8988T (cell line): ENCODE measurements around the gene MPL.
"Not testable (repeated sequence)": the region's sequence is repeated elsewhere in the genome, so short reads cannot be mapped to it uniquely, and the experiment has no call there.

ENCODE experiments used
- DNase-seq: peaks from one replicate; pipeline ENCODE4 v3.0.0; 2011

MPL gene

DNA sequence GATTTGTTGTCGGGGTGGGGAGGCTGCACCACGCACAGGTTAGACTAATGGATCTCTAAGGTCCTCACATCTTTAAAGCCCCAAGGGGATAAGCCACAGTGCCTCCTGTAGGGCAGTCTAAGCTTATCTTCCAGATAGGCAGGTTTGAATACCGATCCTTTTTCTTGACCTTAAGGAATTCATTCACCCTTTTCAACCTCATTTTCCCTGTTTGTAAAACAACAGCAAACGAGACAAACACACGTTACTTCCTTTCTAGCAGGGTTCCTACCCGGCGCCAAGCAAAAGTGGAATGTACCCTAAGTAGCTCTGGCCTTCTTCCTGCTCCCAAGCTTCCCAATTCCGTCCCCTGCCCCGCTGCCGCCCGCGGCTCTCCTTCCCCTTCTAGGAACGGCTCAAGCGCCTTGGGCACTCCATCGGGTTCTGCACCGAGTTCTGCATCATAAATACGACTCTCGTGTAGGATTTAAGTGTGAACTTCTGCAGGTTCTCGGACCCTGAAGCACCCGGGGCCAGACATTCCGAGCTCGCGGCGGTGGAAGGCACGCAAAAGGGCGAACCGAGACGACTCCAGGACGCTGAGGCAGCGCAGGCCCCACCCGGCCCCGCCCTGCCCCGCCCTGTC, 20.6 kb downstream of the MPL start:
- DNase-seq = no peak

DNA sequence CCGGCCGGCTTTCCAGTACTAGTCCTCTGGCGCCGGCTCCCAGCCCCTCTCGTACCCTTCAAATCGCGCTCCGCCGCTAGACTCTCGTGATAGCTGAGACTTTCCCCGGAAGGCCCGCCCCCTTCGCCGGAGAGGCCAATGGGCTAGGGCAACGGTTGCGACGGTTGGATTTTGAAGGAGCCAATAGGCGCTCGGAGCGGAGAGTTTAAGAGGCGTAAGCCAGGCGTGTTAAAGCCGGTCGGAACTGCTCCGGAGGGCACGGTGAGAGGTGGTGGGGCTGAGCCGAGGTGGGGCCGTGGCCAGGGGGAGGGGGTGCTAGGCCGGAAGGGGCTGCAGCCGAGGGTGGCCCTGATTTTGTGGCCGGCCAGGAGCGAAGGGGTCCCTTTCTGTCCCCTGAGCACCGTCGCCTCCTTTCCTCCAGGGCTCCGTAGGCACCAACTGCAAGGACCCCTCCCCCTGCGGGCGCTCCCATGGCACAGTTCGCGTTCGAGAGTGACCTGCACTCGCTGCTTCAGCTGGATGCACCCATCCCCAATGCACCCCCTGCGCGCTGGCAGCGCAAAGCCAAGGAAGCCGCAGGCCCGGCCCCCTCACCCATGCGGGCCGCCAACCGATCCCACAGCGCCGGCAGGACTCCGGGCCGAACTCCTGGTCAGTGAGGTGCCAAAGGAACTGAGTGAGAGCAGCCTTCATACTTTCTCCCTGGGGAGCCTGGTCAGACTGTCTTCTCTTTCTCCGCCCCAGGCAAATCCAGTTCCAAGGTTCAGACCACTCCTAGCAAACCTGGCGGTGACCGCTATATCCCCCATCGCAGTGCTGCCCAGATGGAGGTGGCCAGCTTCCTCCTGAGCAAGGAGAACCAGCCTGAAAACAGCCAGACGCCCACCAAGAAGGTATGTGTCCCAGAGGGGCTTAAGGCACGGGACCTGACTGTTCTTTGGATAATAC, 21.4 kb downstream of the MPL start, which contains the start of gene CDC20:
Gene CDC20 (plus strand): TSS at position 236 of the 948 bp plus-strand sequence. CDS start 235 bp downstream, at position 471.
- DNase-seq = peak; percentile 59

- no peak for DNase-seq
Observed at GRCh38 chr1:43359696-43360095, 22.1 kb downstream of the MPL start.

GRCh38 chr1:43360616-43361015, 23.0 kb downstream of the MPL start:
- DNase-seq = no peak

DNA sequence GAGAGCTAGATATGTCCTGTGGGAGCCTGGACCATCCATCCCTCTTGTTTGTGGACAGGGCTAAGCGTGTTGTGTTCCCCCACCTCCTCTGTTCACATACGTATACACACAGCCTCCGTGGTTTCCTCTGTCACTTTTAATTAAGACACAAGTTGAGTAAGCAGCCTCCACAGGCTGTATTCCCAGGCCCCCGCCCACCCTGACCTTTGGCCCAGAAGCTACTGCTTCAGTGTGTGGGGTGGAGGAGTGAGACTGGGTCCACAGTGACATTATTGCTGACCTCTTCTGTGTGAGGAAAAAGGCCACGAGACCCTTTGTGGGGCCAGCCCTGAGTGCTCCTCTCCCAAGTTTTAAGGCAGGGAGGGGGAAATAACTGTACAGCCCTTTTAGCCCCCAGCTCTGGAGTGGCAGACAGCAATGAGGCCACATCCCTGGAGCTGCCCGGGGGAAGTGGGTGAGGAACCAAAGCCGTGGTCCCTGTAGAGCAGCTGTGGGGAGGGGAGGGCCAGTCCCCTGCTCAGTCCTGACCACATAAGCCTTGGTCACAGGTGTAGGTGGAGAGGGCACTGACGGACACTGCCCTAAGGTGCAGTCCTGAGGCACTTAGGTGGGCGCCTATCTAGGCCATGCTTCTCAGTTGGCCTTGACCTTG, 25.8 kb downstream of the MPL start:
- no peak for DNase-seq

DNA sequence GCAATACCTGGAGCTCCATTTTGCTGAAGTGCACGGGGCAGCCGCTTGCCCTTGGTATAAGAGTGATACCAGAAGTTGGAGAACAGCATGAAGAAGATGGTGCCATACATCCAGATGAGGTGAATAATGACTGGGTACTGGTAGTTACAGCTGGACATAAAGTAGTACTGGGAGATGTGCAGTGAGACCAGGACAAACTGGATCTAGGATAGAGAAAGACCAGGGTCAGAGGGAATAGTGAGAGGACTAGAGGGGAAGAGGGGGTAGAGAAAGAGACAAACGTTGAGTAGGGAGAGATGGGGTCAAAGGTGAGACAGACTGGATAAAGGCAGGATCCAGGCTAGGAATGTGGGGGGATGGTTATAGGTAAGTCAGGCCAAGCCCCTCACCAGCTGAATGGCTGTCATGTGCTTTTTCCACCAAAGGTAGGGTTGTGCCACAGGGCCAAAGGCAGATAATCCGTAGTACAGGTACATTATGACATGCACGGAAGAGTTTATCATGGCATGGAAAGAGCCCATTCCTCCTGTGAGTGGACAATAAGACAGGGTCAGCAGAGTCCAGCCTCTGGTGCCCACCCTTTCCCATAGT, 26.4 kb downstream of the MPL start:
- DNase-seq = no peak

DNA sequence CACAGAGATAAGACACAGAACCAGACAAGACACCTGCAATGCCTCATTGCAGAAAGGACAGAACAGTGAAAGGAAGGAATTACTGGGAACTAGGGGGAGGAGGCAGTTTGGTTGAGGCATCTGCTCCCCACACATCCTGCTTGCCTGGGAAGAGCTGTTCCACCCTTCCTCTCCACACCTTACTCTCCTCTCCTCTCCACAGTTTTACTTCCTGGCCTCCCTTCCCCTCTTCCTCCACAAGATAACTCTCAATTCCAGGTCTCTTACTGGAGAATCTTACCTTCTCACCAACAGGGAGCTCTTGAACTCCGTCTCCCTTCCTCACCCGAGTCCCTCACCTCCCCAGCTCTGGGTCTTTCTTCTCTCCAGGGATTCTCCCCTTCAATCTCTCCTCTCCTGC, 28.1 kb downstream of the MPL start:
- DNase-seq = no peak

DNA sequence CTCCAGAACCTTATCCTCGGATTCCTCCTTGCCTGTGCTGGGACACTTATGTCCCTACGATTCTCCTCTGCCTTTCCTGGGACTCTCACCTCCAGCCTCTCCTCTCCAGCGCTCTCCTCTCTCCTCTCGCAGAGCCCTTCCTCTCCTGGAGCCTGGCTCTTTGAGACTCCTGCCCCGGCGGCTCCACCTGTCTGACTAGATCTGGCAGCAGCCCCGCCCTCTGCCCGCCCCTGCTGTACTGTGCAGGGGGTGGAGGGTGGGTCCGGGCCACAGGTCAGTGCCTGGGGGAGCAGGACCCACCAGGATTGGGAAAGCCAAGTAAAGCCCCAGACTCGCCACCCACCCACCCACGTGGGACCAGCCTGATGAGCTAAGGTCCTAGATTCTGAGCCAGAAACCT, 28.6 kb downstream of the MPL start:
- DNase-seq = no peak

DNA sequence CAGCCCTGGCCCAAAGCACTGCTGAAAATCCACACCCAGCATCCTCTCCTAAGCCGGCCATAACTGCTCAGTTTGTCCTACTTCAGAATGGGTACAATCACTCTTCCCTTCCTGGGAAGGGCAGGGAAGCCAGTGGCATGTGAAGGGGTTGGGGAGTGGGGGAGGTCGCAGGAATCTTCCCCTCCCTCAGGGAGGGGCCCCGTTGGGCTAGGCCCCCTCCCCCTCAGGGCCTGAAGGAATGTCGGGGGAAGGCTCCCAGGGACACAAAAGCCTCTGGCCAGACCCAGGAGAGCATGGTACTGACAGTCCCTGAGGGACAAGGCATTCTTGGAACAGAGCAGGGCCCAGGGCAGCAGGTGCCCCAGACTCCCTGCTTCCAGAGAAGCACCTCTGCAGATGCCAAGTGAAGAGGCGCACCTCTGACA, 29.0 kb downstream of the MPL start:
- no peak for DNase-seq

- DNase-seq = peak; percentile 49
Observed at GRCh38 chr1:43367026-43367903, 29.6 kb downstream of the MPL start.

GRCh38 chr1:43367904-43368645, 30.5 kb downstream of the MPL start, which contains the start of gene ELOVL1:
TSS of gene ELOVL1 (minus strand) at chr1:43368011. CDS start at chr1:43365609, 2,402 bp downstream.
- DNase-seq = peak; percentile 81

DNA sequence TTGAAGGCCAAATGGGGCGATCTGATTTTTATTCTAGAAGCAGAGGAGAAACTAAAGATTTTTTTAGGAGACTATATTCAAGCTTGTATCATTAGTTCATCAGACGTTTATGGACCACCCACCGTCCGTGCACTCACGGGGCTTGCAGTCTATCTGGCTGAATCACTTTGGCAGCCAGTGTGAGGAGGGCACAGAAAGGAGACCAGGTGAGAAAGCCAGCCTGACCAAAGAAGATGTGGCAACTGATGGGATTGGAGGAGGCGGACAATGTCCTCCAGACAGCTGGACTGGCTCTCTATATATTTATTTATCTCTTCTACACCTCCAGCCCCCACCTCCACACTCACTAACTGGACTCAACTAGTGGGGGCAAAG, 31.0 kb downstream of the MPL start:
- no peak for DNase-seq

- DNase-seq = not testable (repeated sequence)
Observed at GRCh38 chr1:43369779-43370178, 32.2 kb downstream of the MPL start.

GRCh38 chr1:43370564-43370963, 32.9 kb downstream of the MPL start:
- no peak for DNase-seq

DNA sequence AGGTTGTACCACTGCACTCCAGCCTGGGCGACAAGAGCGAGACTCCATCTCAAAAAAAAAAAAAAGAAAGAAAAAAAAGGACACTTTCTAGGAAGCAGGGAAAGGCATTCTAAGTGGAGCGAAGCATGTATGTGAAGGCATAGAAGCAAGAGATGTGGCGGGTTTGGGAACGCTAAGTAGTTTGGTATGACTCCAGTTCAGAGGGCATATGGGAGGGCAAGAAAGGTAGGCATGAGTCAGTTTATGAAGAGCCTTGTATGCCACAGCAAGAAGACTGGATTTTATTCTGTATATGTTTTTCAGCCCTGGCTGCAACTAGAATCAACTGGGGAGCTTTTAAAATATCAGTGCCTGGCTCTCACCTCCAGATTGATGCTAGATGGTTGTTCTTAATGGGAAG, 34.6 kb downstream of the MPL start:
- no peak for DNase-seq

- no peak for DNase-seq
Observed at GRCh38 chr1:43373066-43373940, 35.7 kb downstream of the MPL start.

DNA sequence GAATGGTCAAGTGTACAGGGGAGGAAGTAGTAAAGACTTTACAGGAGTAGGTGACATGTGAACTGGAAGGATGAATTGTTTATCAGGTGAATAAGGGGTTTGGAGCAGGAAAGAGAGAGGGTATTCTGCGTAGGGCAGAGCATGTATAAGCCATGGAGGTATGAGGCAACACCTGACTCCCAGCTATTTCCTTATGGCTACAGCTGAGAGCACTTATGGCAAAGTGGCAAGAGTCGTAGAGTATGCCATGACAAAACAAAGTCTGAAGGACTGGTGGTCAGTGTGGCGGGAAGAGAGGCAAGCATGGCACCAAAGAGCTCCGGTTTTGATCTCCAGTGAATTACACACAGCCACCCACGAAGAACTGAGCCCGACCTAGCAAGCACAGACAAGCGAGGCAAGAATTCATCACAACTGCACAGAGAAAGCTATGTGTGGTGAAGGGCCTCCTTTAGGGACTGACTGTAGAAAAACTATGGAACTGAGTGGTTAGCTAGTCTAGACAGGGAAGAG, 39.2 kb downstream of the MPL start:
- DNase-seq = no peak

DNA sequence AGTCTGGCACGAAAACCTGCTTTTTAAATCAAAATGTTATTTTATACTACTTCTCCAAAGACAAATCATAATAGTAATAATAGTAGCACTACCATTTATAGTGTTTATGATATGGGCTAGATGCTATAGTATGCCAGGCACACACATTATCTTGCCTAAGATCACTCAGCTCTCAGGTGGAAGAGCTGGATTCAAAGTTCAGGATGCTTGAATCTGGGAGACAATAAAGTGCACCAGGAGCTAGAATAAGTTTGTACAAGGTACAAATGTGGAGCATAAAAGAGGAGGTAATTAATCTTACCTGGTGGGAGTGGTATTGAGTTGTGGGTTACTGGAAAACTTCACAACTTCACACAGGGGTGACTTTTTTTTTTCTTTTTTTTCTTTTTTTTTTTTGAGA, 40.2 kb downstream of the MPL start:
- DNase-seq = no peak

- no peak for DNase-seq
Observed at GRCh38 chr1:43379476-43379875, 41.9 kb downstream of the MPL start.

DNA sequence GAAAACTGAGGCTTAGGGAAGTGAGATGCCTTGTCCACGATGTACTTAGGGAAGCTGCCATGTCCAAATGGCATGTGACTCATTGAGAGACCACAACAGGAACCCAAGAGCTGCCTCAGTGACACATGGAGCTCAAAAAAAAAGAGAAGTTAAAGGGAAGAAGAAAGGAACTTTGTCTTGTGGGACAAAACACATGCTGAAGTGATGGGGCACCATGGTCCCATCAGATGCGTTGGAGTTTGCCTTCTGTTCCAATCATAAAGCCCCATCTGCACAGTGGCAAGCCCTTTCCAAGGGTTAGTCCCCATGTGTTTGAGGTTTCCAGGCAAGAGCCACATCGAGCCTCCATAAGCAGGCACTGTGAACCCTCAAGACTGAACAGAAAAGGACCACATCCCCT, 44.0 kb downstream of the MPL start:
- DNase-seq = no peak
